Spleen (tissue), 11 donors: Measurements from ENCODE around the gene C14orf93. TPM values are rescaled to one million over a fixed set of nuclear protein-coding genes. Genes with fewer than 3 reads are reported as not detected.

Source experiments
- DNase-seq: peaks from one replicate; pipeline ENCODE4 v3.0.0-alpha.2; 2020
- H3K27ac ChIP-seq, 8 donors: fragments of 200-600 bp; sonication (generic) in 7 of 8; 1 replicate in 4 of 8; 2 replicates in 4 of 8; pipeline versions ENCODE4 v1.5.0 to v1.8.0; 2016 to 2021; ENCODE audit warnings: inconsistent platforms in 4 of 8, mild to moderate bottlenecking in 4 of 8, moderate library complexity in 1 of 8
- H3K27me3 ChIP-seq, 7 donors: fragments of 200-600 bp; sonication (generic) in 6 of 7; replicated peaks in 1 of 7; 1 replicate in 4 of 7; 2 replicates in 3 of 7; pipeline versions ENCODE4 v1.5.0 to v1.8.0; 2016 to 2021; ENCODE audit warnings: inconsistent platforms in 3 of 7, mild to moderate bottlenecking in 1 of 7
- H3K36me3 ChIP-seq, 6 donors: fragments of 200-600 bp; sonication (generic) in 5 of 6; 1 replicate in 4 of 6; 2 replicates in 2 of 6; pipeline versions ENCODE4 v1.5.0 to v1.8.0; 2016 to 2021; ENCODE audit warnings: inconsistent platforms in 2 of 6
- H3K4me1 ChIP-seq, 6 donors: fragments of 200-600 bp; sonication (generic) in 5 of 6; 1 replicate in 3 of 6; 2 replicates in 3 of 6; pipeline versions ENCODE4 v1.5.0 to v1.8.0; 2016 to 2021; ENCODE audit warnings: inconsistent platforms in 3 of 6
- H3K4me3 ChIP-seq, 8 donors: fragments of 200-600 bp; sonication (generic) in 7 of 8; 1 replicate in 4 of 8; 2 replicates in 4 of 8; pipeline versions ENCODE4 v1.5.0 to v1.8.0; 2016 to 2021; ENCODE audit warnings: inconsistent platforms in 4 of 8, mild to moderate bottlenecking in 4 of 8, moderate library complexity in 2 of 8
- H3K9me3 ChIP-seq, 8 donors: fragments of 200-600 bp; sonication (generic) in 7 of 8; 1 replicate in 4 of 8; 2 replicates in 4 of 8; pipeline versions ENCODE4 v1.5.0 to v1.8.0; 2016 to 2021; ENCODE audit warnings: inconsistent platforms in 4 of 8
- CTCF ChIP-seq, 11 experiments: fragments of 200-600 bp in 7 of 11; fragments of 450-650 bp in 4 of 11; sonication (generic) in 4 of 11; IDR thresholded peaks in 8 of 11; conservative IDR thresholded peaks in 3 of 11; 1 replicate in 7 of 11; 2 replicates in 4 of 11; pipeline versions ENCODE4 v1.4.0 to v1.8.0; 2016 to 2021; ENCODE audit warnings: antibody characterized with exemption in 11 of 11, inconsistent platforms in 4 of 11, mild to moderate bottlenecking in 1 of 11
- POLR2A ChIP-seq, 3 donors: fragments of 450-650 bp; IDR thresholded peaks; one replicate each; pipeline ENCODE4 v1.5.1; 2017; ENCODE audit warnings: antibody characterized with exemption in 3 of 3, mild to moderate bottlenecking in 1 of 3
- POLR2AphosphoS5 ChIP-seq, 3 donors: sonication (generic); formaldehyde crosslinking; IDR thresholded peaks; one replicate each; pipeline ENCODE4 v1.5.1; 2017; ENCODE audit warnings: antibody characterized with exemption in 3 of 3
- WGBS, 5 donors: extraction: QIAGEN DNeasy Blood & Tissue Kit in 3 of 5; methylation state at CpG; one replicate each; pipeline versions ENCODE4 v1.1.5 to v1.1.7; 2013 to 2018; 5-methylcytosine and 5-hydroxymethylcytosine counted together
- intact Hi-C: fragments of 100-400 bp; cut with DNase I; formaldehyde crosslinking; loops from one replicate; pipeline ENCODE4 v1.15.0; 2023; ENCODE audit warnings: low total_unique reads
- polyA plus RNA-seq, 3 donors: library from polyadenylated mRNA; stranded (reverse); fragments of 200-250 nt; gene quantifications; one replicate each; pipeline ENCODE4 v1.2.1, GENCODE V29; 2013
- total RNA-seq, 7 donors: library from RNA; depleted of rRNA in 3 of 7; stranded (reverse); fragments of >200 nt in 3 of 7; fragmentation: NEBNext Ultra II Directional in 4 of 7; extraction: Animal tissue kit (Norgen Biotek cat#: 25700) in 4 of 7; gene quantifications; one replicate each; pipeline versions ENCODE4 v1.1.0 to v1.2.1, GENCODE V29; 2016 to 2021
- donor health status: healthy with polysubstance abuse.
- donor health status: DM: no; HTN: no; CAD: no; lungs with moderate emphysema.
- donor health status: DM: no; HTN: no; CAD: no.
- donor health status: Bipolar disorder and iron deficiency.
- donor health status: healthy.
- donor health status: DM: no; HTN: no; CAD: no.
- donor health status: DM: yes; HTN: yes; CAD: no.

The C14orf93 gene
- total and polyA plus RNA-seq, 10 donors = 7.3 to 27.0 (median 10.6) TPM

- peak; percentile 93 for DNase-seq
- Histone ChIP-seq H3K27ac (peak within 1 kb of the TSS; percentile 14 to 82 (median 70)), H3K9me3 (no peaks in the 10 kb centered on the region), H3K27me3 (peaks cover 0 to 35% (median 23%) of the 10 kb centered on the region in 7 donors), H3K4me1 (peaks cover 13 to 69% (median 41%) of the 10 kb centered on the region in 6 donors), H3K4me3 (peak within 1 kb of the TSS; percentile 62 to 92 (median 72)), H3K36me3 (peaks cover 0 to 9% (median 5%) of the 10 kb centered on the region in 6 donors)
- WGBS, 5 donors = 1 to 2% (median 1%) methylated on average over 42 to 48 of the region's 48 CpGs
- intact Hi-C loops = no loop called here
- TF ChIP-seq POLR2AphosphoS5 (IDR thresholded peaks at IDR 0.05) (peak; percentile 51 to 77 (median 71)), POLR2A (IDR thresholded peaks at IDR 0.05) (no peak)
These were observed 27.3 kb downstream of the C14orf93 start, which contains the start of gene AJUBA for GRCh38 chr14:22982477-22983245. Gene AJUBA (minus strand): TSS chr14:22982551. CDS start chr14:22982266, 285 bp downstream.

- H3K27ac ChIP-seq = peak overlapping the region; percentile 14 to 82 (median 70)
- peaks cover 0 to 35% (median 23%) of the 10 kb centered on the region in 7 donors for H3K27me3 ChIP-seq
- H3K4me3 ChIP-seq = peak overlapping the region; percentile 62 to 92 (median 72)
- H3K36me3 ChIP-seq = peaks cover 0 to 2% (median under 1%) of the 10 kb centered on the region in 6 donors
- peaks cover 13 to 76% (median 43%) of the 10 kb centered on the region in 6 donors for H3K4me1 ChIP-seq
- no peaks in the 10 kb centered on the region for H3K9me3 ChIP-seq
- intact Hi-C loops = no loop called here
- no peak for DNase-seq
- 1 to 3% (median 2%) methylated on average over 44 to 51 of the region's 51 CpGs for WGBS, 5 donors
- TF ChIP-seq CTCF (IDR thresholded peaks at IDR 0.05 in 8 of 11, conservative IDR thresholded peaks at IDR 0.05 in 3 of 11) = no peak
- no peak for TF ChIP-seq POLR2A (IDR thresholded peaks at IDR 0.05)
- TF ChIP-seq POLR2AphosphoS5 (IDR thresholded peaks at IDR 0.05) = no peak
These were observed 28.0 kb downstream of the C14orf93 start for GRCh38 chr14:22981876-22982476.

GRCh38 chr14:22981090-22981875 is 28.7 kb downstream of the C14orf93 start:
- H3K36me3 ChIP-seq = no peaks in the 10 kb centered on the region
- DNase-seq = peak; percentile 80
- peaks cover 13 to 78% (median 47%) of the 10 kb centered on the region in 6 donors for H3K4me1 ChIP-seq
- H3K9me3 ChIP-seq = no peaks in the 10 kb centered on the region
- TF ChIP-seq POLR2A (IDR thresholded peaks at IDR 0.05) (no peak), POLR2AphosphoS5 (IDR thresholded peaks at IDR 0.05) (peak in 1 of 3 donors; percentile 8), CTCF (IDR thresholded peaks at IDR 0.05 in 8 of 11, conservative IDR thresholded peaks at IDR 0.05 in 3 of 11) (no peak)
- peak overlapping the region; percentile 62 to 92 (median 72) for H3K4me3 ChIP-seq
- H3K27ac ChIP-seq = peak overlapping the region in 6 of 8 donors; percentile 52 to 82 (median 76)
- WGBS, 5 donors = 3 to 10% (median 8%) methylated on average over 49 to 76 of the region's 76 CpGs
- peaks cover 0 to 35% (median 23%) of the 10 kb centered on the region in 7 donors for H3K27me3 ChIP-seq
- intact Hi-C loops = no loop called here

GRCh38 chr14:22980672-22981089 is 29.3 kb downstream of the C14orf93 start:
- Histone ChIP-seq H3K27ac (peak overlapping the region in 6 of 8 donors; percentile 52 to 82 (median 76)), H3K9me3 (no peaks in the 10 kb centered on the region), H3K36me3 (no peaks in the 10 kb centered on the region), H3K27me3 (peaks cover 0 to 35% (median 23%) of the 10 kb centered on the region in 7 donors), H3K4me1 (peaks cover 13 to 82% (median 47%) of the 10 kb centered on the region in 6 donors), H3K4me3 (peak overlapping the region; percentile 62 to 92 (median 72))
- no peak for DNase-seq
- no peak for TF ChIP-seq POLR2A (IDR thresholded peaks at IDR 0.05)
- no peak for TF ChIP-seq CTCF (IDR thresholded peaks at IDR 0.05 in 8 of 11, conservative IDR thresholded peaks at IDR 0.05 in 3 of 11)
- TF ChIP-seq POLR2AphosphoS5 (IDR thresholded peaks at IDR 0.05) = no peak
- WGBS, 5 donors = 0 to 4% (median 2%) methylated on average over 2 to 41 of the region's 41 CpGs
- intact Hi-C loops = no loop called here
